Medulla oblongata (tissue), 1 donor: ENCODE data around the gene PCNX4.

ENCODE experiments used
- DNase-seq: peaks from one replicate; pipeline ENCODE4 v3.0.0-alpha.2; 2015; ENCODE audit errors: extremely low spot score

Gene PCNX4

GRCh38 chr14:60206249-60206670 lies 114.5 kb downstream of the PCNX4 start:
- no peak for DNase-seq

DNA sequence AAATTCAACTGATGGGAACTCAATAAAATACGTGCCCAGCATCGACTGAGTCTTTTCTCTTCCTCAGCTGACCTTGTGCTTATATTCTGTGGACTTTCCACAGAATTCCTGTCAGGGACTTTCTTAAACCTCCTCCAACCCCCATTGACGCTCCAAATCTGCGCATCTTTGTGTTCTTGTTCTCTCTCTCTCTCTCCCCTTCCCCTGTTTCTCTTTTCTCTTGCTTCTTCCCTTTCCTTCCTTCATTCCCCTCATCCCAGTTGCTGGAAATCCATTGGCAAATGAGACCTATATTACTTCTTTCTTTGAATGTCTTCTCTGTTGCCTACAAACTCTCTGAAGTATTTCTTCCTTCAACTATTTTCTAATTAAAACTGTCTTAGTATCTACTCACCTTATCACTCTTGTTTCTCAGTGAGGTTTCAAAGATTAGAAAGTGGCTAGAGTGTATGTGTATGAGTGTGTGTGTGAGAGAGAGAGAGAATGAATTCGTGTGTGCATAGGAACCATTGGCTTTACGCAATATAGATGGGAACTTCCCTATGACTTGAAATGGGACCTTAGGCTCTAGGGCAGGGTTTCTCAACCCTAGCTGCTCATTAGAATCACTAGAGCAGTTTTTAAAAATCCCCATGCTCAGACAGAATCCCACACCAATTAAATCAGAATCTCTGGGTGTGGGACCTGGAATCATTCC lies 115.3 kb downstream of the PCNX4 start:
- no peak for DNase-seq

- DNase-seq, result no peak
Measured at GRCh38 chr14:60210703-60211102, 119.0 kb downstream of the PCNX4 start.

DNA sequence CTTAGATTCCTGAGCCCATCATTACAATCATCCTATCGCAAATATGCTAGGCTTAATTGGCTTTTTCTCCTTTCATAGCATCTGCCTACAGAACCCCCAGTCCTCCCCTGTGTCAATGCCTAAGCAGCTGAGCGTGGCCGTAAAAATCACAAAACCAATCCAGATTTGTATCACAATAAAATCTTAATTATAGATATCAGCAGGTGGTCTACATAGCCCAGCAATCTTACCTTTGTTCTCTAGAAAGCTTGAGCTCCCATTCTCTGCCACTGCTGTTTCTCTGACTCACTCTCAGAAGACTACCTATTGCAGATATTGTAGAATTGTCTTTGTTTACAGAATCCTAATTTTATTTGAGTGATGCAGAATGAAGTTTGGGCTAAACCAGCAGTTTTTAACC lies 119.4 kb downstream of the PCNX4 start:
- no peak for DNase-seq

GRCh38 chr14:60212503-60213371 lies 121.0 kb downstream of the PCNX4 start:
- no peak for DNase-seq

DNA sequence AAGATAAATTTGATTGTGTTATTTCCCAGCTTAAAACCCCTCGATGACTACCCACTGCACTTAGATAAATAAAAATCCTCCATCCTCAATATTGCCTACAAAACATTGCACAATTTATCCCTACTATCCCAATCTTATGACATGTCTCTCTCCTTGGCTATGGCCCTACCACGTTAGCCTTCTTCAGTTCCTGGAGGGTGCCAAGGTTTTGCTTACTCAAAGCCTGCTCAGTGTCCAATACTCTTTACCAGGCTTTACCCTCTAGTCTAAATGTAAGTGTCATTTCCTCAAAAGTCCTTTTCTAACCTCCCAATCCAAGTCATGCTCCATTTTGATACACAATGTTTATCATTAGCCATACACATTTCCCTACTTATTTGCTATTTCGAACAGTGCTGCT lies 122.3 kb downstream of the PCNX4 start:
- DNase-seq, result no peak

- DNase-seq, result no peak
Measured at GRCh38 chr14:60214415-60215126, 122.8 kb downstream of the PCNX4 start.

DNA sequence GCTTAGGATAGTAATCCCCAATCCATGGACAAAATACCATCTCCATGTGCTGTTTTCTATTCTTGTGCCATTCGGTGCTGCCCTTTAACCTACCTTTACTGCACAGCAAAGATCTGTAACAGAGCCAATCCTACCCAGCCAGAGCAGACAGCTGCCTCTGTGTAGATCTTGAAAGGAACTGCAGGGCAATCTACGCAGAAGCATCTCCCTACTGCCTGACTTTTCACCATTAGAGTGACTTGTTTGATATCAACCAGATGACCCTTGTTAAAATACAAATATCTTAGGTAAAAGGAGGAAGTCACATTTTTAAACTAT lies 123.4 kb downstream of the PCNX4 start:
- DNase-seq, result no peak

- no peak for DNase-seq
Measured at GRCh38 chr14:60215520-60216420, 124.0 kb downstream of the PCNX4 start.

DNA sequence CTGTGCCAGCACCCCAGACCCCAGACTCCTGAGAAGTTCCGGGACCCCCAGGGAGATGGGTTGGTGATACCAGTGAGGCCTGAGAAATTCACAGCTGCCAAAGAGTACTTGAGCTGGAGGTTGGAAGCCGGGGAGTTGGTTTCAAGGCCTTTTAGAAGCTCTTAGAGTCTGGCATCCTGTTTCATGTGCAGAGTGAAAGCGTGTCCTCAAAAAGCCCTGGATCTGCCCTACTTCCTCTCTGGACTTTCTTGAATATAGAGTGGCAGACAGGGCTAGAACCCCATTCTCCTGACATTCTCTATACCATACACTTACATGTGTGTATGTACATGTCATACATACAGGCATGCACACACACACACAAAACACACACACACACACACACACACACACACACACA lies 126.0 kb downstream of the PCNX4 start:
- DNase-seq, result no peak
